B cell (primary cell): ENCODE data around the gene PPP1R11. TPM values are rescaled to one million over a fixed set of nuclear protein-coding genes. Genes with fewer than 3 reads are reported as not detected.
A peak's percentile ranks its signal among the peaks of the same experiment; 100 is the strongest.
"Not testable (repeated sequence)": the region's sequence is repeated elsewhere in the genome, so short reads cannot be mapped to it uniquely, and the experiment has no call there.

Experiments used
- ATAC-seq: fragments of 200-7000 bp; cut with Tn5 transposase; one replicate; pipeline ENCODE4 v1.10.0; 2021; ENCODE audit warnings: low read depth, mild to moderate bottlenecking, moderate number of reproducible peaks, moderate library complexity
- CTCF ChIA-PET: fragments of 350-600 bp; sonication (Branson Sonifier 250); formaldehyde crosslinking; loops from one replicate; lab custom pipeline; 2021; ENCODE audit warnings: antibody characterized with exemption, inconsistent platforms; lab: Charles Lee
- POLR2A ChIA-PET: fragments of 350-600 bp; sonication (Branson Sonifier 250); formaldehyde crosslinking; loops from one replicate; lab custom pipeline; 2021; ENCODE audit warnings: antibody characterized with exemption; lab: Charles Lee
- DNase-seq: peaks from one replicate; pipeline ENCODE4 v3.0.0; 2013
- H2AFZ ChIP-seq: 2 replicates; pipeline ENCODE4 v1.6.1; 2012; ENCODE audit warnings: mild to moderate bottlenecking, low read depth, low read length; ENCODE audit not compliant: insufficient read depth, poor library complexity, severe bottlenecking
- H3K27ac ChIP-seq, 2 donors: 1 replicate in 1 of 2; 2 replicates in 1 of 2; pipeline ENCODE4 v1.5.1; 2012 to 2013; ENCODE audit warnings: low read length in 2 of 2, mild to moderate bottlenecking in 2 of 2, moderate library complexity in 1 of 2
- H3K27me3 ChIP-seq, 4 experiments: fragments of 200-600 bp in 1 of 4; sonication (generic) in 1 of 4; replicated peaks in 1 of 4; 1 replicate in 2 of 4; 2 replicates in 2 of 4; pipeline versions ENCODE4 v1.6.1 to v1.7.0; 2013 to 2016; ENCODE audit warnings: low read length in 3 of 4, mild to moderate bottlenecking in 2 of 4, mixed read lengths in 1 of 4, moderate library complexity in 1 of 4; ENCODE audit not compliant: insufficient read depth in 4 of 4, control insufficient read depth in 3 of 4; ENCODE audit errors: control extremely low read depth in 1 of 4
- H3K36me3 ChIP-seq, 2 experiments: replicated peaks in 1 of 2; 1 replicate in 1 of 2; 2 replicates in 1 of 2; pipeline versions ENCODE4 v1.6.1 to v1.7.1; 2013; ENCODE audit warnings: low read length in 1 of 2; ENCODE audit not compliant: insufficient read depth in 2 of 2, control insufficient read depth in 1 of 2; ENCODE audit errors: control extremely low read depth in 1 of 2, extremely low read depth in 1 of 2
- H3K4me1 ChIP-seq, 2 donors: fragments of 200-600 bp in 1 of 2; sonication (generic) in 1 of 2; 1 replicate in 1 of 2; 2 replicates in 1 of 2; pipeline versions ENCODE4 v1.5.1 to v1.6.1; 2013 to 2017; ENCODE audit warnings: low read length in 2 of 2; ENCODE audit not compliant: control insufficient read depth in 2 of 2, insufficient read depth in 2 of 2
- H3K4me2 ChIP-seq: replicated peaks from 2 replicates; pipeline ENCODE3; 2012; ENCODE audit warnings: mild to moderate bottlenecking, low read depth, low read length; ENCODE audit not compliant: poor library complexity, severe bottlenecking
- H3K4me3 ChIP-seq, 5 experiments: fragments of 200-600 bp in 1 of 5; sonication (generic) in 1 of 5; 1 replicate in 3 of 5; 2 replicates in 2 of 5; pipeline versions ENCODE4 v1.5.1 to v1.7.0; 2011 to 2016; ENCODE audit warnings: low read length in 4 of 5, mild to moderate bottlenecking in 4 of 5, low read depth in 2 of 5, control low read depth in 1 of 5, moderate library complexity in 1 of 5; ENCODE audit not compliant: insufficient read depth in 1 of 5; ENCODE audit errors: control extremely low read depth in 1 of 5, extremely low read depth in 1 of 5
- H3K79me2 ChIP-seq: fragments of 200-600 bp; sonication (generic); one replicate; pipeline ENCODE4 v1.6.0; 2016; ENCODE audit warnings: low read length; ENCODE audit not compliant: control insufficient read depth, insufficient read depth
- H3K9ac ChIP-seq: fragments of 200-600 bp; sonication (generic); 2 replicates; pipeline ENCODE4 v1.6.1; 2017; ENCODE audit warnings: mild to moderate bottlenecking, low read length, moderate library complexity
- H3K9me3 ChIP-seq, 3 donors: one replicate each; pipeline versions ENCODE4 v1.6.1 to v1.7.1; 2013; ENCODE audit warnings: low read length in 2 of 3; ENCODE audit not compliant: control insufficient read depth in 2 of 3, insufficient read depth in 1 of 3; ENCODE audit errors: control extremely low read depth in 1 of 3
- H4K20me1 ChIP-seq: 2 replicates; pipeline ENCODE4 v1.6.0; 2012; ENCODE audit warnings: mild to moderate bottlenecking, low read length; ENCODE audit not compliant: insufficient read depth, control insufficient read depth, poor library complexity, severe bottlenecking
- H3K27ac Mint-ChIP-seq: one replicate; pipeline ENCODE4 v1.8.0; 2021; ENCODE audit warnings: mixed read lengths
- H3K27me3 Mint-ChIP-seq: one replicate; pipeline ENCODE4 v1.8.0; 2021; ENCODE audit warnings: mixed read lengths
- H3K4me1 Mint-ChIP-seq: one replicate; pipeline ENCODE4 v1.8.0; 2021; ENCODE audit warnings: mixed read lengths
- H3K4me3 Mint-ChIP-seq: one replicate; pipeline ENCODE4 v1.8.0; 2021; ENCODE audit warnings: mixed read lengths
- H3K9me3 Mint-ChIP-seq: one replicate; pipeline ENCODE4 v1.8.0; 2022; ENCODE audit warnings: mixed read lengths; ENCODE audit not compliant: insufficient read depth
- EZH2 ChIP-seq: IDR thresholded peaks from 2 replicates; pipeline ENCODE4 v1.6.1; 2012; ENCODE audit warnings: borderline replicate concordance, low read depth, mild to moderate bottlenecking, moderate library complexity, low read length; ENCODE audit not compliant: insufficient read depth, poor library complexity, severe bottlenecking
- WGBS: methylation state at CpG from one replicate; pipeline ENCODE4 v1.1.5; 2013; ENCODE audit warnings: missing lambda C conversion rate; ENCODE audit not compliant: insufficient coverage; 5-methylcytosine and 5-hydroxymethylcytosine counted together
- intact Hi-C: fragments of 100-400 bp; cut with micrococcal nuclease; formaldehyde crosslinking; loops from one replicate; pipeline ENCODE4 v1.10.0; 2022
- polyA plus RNA-seq: library from polyadenylated mRNA; depleted of rRNA; stranded (reverse); fragments of >200 nt; gene quantifications from 2 replicates; pipeline ENCODE4 v1.2.3, GENCODE V29; 2012
- small RNA-seq: library from RNA; depleted of rRNA; stranded (forward); fragments of <200 nt; gene quantifications from one replicate; pipeline ENCODE3, GENCODE V24; 2012; ENCODE audit warnings: low replicate concordance, low read depth; ENCODE audit not compliant: insufficient read length
- total RNA-seq, 2 donors: library from RNA; stranded (reverse); fragments of 120-200 nt in 1 of 2; gene quantifications; 1 replicate in 1 of 2; 2 replicates in 1 of 2; pipeline versions ENCODE4 v1.2.3 to v1.2.4, GENCODE V29; 2013 to 2022
- TF ChIP-seq, protein P1 (sequence below): fragments of 200-600 bp; IDR thresholded peaks from one replicate; pipeline ENCODE4 v1.8.0; 2022; ENCODE audit warnings: antibody characterized with exemption, mild to moderate bottlenecking

The PPP1R11 gene
- total and polyA plus RNA-seq, 2 donors (not counting 1 experiment from before 2014, with no cell fraction given): 44.8 to 47.8 TPM

DNA sequence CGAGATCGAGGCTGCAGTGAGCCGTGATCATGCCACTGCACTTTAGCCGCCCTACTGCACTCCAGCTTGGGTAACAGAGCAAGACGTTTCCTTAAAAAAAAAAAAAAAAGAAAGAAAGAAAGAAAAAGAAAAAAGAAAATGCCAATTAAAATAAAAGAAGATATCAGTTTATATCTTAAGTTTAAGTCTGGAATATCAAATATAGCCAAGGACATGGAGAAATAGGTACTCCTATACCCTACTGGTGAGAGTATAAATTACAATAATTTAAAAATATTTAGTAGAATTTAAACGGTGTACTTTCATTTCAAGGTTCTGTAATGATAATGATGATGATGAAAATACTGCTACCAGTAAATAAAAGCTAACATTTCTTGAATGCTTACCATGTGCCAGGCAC, 49.7 kb downstream of the PPP1R11 start:
- no peaks in the 10 kb centered on the region for H4K20me1 ChIP-seq
- H3K4me2 ChIP-seq: no peak overlapping the region
- H3K27me3 Mint-ChIP-seq: peaks cover 50% of the 10 kb centered on the region
- DNase-seq (no peak), ATAC-seq (no peak)
- H3K27ac ChIP-seq: no peak overlapping the region
- H3K9me3 Mint-ChIP-seq: no peaks in the 10 kb centered on the region
- no peak overlapping the region for H2AFZ ChIP-seq
- H3K9me3 ChIP-seq: no peaks in the 10 kb centered on the region
- CTCF ChIA-PET: interaction anchor here (1.1 kb wide), 1 partner anchor 15 kb away, joined by 8 read pairs; no protein-coding TSS in a partner anchor
- TF ChIP-seq, protein P1, sequence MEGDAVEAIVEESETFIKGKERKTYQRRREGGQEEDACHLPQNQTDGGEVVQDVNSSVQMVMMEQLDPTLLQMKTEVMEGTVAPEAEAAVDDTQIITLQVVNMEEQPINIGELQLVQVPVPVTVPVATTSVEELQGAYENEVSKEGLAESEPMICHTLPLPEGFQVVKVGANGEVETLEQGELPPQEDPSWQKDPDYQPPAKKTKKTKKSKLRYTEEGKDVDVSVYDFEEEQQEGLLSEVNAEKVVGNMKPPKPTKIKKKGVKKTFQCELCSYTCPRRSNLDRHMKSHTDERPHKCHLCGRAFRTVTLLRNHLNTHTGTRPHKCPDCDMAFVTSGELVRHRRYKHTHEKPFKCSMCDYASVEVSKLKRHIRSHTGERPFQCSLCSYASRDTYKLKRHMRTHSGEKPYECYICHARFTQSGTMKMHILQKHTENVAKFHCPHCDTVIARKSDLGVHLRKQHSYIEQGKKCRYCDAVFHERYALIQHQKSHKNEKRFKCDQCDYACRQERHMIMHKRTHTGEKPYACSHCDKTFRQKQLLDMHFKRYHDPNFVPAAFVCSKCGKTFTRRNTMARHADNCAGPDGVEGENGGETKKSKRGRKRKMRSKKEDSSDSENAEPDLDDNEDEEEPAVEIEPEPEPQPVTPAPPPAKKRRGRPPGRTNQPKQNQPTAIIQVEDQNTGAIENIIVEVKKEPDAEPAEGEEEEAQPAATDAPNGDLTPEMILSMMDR: peak; percentile 66
- TF ChIP-seq EZH2: no peak
- H3K79me2 ChIP-seq: no peaks in the 10 kb centered on the region
- peaks cover 0 to 7% of the 10 kb centered on the region in 2 donors for H3K4me1 ChIP-seq
- peaks cover 0 to 9% (median 5%) of the 10 kb centered on the region in 4 experiments for H3K27me3 ChIP-seq
- intact Hi-C loops: no loop called here
- POLR2A ChIA-PET: interaction anchor here (0.7 kb wide), 1 partner anchor 501 kb away, joined by 3 read pairs; the partner anchor contains the start of gene MRPS18B
- H3K9ac ChIP-seq: no peak overlapping the region
- no peaks in the 10 kb centered on the region for H3K4me1 Mint-ChIP-seq
- WGBS: 94% methylated on average over 3 of the region's 6 CpGs
- no peak overlapping the region for H3K4me3 Mint-ChIP-seq
- H3K4me3 ChIP-seq: no peak overlapping the region
- H3K36me3 ChIP-seq: no peaks in the 10 kb centered on the region
- H3K27ac Mint-ChIP-seq: no peak overlapping the region

DNA sequence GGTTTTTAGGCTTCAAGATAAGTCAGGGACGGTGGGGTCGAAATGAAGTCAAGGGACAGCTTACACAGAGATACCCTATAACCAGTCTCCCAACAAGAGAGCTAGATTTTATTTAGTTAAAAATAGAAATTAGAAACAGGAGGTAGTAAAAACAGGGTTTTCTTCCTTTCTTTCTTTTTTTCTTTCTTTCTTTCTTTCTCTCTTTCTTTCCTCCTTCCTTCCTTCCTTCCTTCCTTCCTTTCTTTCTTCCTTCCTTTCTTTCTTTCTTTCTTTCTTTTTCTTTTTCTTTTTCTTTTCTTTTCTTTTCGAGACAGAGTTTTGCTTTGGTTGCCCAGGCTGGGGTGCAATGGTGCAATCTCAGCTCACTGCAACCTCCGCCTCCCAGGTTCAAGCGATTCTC, 51.7 kb downstream of the PPP1R11 start:
- peaks cover 41% of the 10 kb centered on the region for H3K27me3 Mint-ChIP-seq
- H3K27ac Mint-ChIP-seq, H3K9me3 ChIP-seq, H3K4me1 ChIP-seq, H3K4me2 ChIP-seq, H2AFZ ChIP-seq, H3K9me3 Mint-ChIP-seq, H3K79me2 ChIP-seq, H3K27ac ChIP-seq, H3K4me3 Mint-ChIP-seq, H3K4me1 Mint-ChIP-seq, POLR2A ChIA-PET, H3K36me3 ChIP-seq, H3K4me3 ChIP-seq, DNase-seq, H4K20me1 ChIP-seq, intact Hi-C loops, ATAC-seq, H3K9ac ChIP-seq: not testable (repeated sequence)
- WGBS: 93% methylated on average over 3 of the region's 5 CpGs
- peaks cover 0 to 11% (median 3%) of the 10 kb centered on the region in 4 experiments for H3K27me3 ChIP-seq
- CTCF ChIA-PET: interaction anchor here (0.5 to 1.3 kb wide), 2 partner anchors 13 to 702 kb away, joined by 4 read pairs; no protein-coding TSS in a partner anchor

Small RNAs within 50 kb of the gene (small RNA-seq; reads per million reads assigned to genes)
- gene RF02218 (not detected), gene RF02219 (not detected), gene RF02220 (not detected)

Other genes starting within 250 kb of the PPP1R11 start
- 6.4 and 8.8 TPM in 2 replicates for gene HLA-G, start 239.4 kb upstream of the PPP1R11 start, total RNA-seq
- gene HLA-G, start 239.4 kb upstream of the PPP1R11 start, polyA plus RNA-seq: 1.2 and 3.2 TPM in 2 replicates
- gene HLA-A, start 124.7 kb upstream of the PPP1R11 start, total RNA-seq: 1,591 and 1,607 TPM in 2 replicates
- gene HLA-A, start 124.7 kb upstream of the PPP1R11 start, polyA plus RNA-seq: 1,420 and 2,454 TPM in 2 replicates
- gene POLR1H, start 5.9 kb upstream of the PPP1R11 start, total RNA-seq: 38.8 and 39.7 TPM in 2 replicates
- 67.9 and 71.0 TPM in 2 replicates for gene POLR1H, start 5.9 kb upstream of the PPP1R11 start, polyA plus RNA-seq
- not detected in 2 replicates for gene RNF39, start 8.6 kb downstream of the PPP1R11 start, total RNA-seq
- not detected in 2 replicates for gene RNF39, start 8.6 kb downstream of the PPP1R11 start, polyA plus RNA-seq
- not detected in 2 replicates for gene TRIM31, start 45.9 kb downstream of the PPP1R11 start, total RNA-seq
- gene TRIM31, start 45.9 kb downstream of the PPP1R11 start, polyA plus RNA-seq: not detected in 2 replicates
- not detected in 2 replicates for gene TRIM40, start 68.9 kb downstream of the PPP1R11 start, total RNA-seq
- not detected in 2 replicates for gene TRIM40, start 68.9 kb downstream of the PPP1R11 start, polyA plus RNA-seq
- not detected in 2 replicates for gene TRIM10, start 94.0 kb downstream of the PPP1R11 start, total RNA-seq
- gene TRIM10, start 94.0 kb downstream of the PPP1R11 start, polyA plus RNA-seq: not detected in 2 replicates
- gene TRIM15, start 96.3 kb downstream of the PPP1R11 start, total RNA-seq: not detected in 2 replicates
- gene TRIM15, start 96.3 kb downstream of the PPP1R11 start, polyA plus RNA-seq: not detected in 2 replicates
- 65.3 and 73.2 TPM in 2 replicates for gene TRIM26, start 146.2 kb downstream of the PPP1R11 start, total RNA-seq
- gene TRIM26, start 146.2 kb downstream of the PPP1R11 start, polyA plus RNA-seq: 49.5 and 60.3 TPM in 2 replicates